Tibial artery (tissue), 4 donors: ENCODE data around the gene CLIP3.

Source experiments
- DNase-seq, 2 donors: peaks; one replicate each; pipeline ENCODE4 v3.0.0-alpha.2; 2019
- H3K27ac ChIP-seq, 2 donors: fragments of 200-600 bp; sonication (generic) in 1 of 2; 1 replicate in 1 of 2; 2 replicates in 1 of 2; pipeline ENCODE4 v1.5.1; 2018 to 2019; ENCODE audit warnings: mild to moderate bottlenecking in 1 of 2
- H3K27me3 ChIP-seq, 2 donors: fragments of 200-600 bp; sonication (generic) in 1 of 2; one replicate each; pipeline versions ENCODE4 v1.5.1 to v1.6.0; 2016 to 2019
- H3K36me3 ChIP-seq, 3 donors: fragments of 200-600 bp; sonication (generic) in 2 of 3; one replicate each; pipeline ENCODE4 v1.5.1; 2016 to 2019; ENCODE audit warnings: mild to moderate bottlenecking in 2 of 3
- H3K4me1 ChIP-seq, 4 donors: fragments of 200-600 bp; sonication (generic) in 2 of 4; 1 replicate in 3 of 4; 2 replicates in 1 of 4; pipeline ENCODE4 v1.5.1; 2016 to 2019
- H3K4me3 ChIP-seq, 2 donors: fragments of 200-600 bp; sonication (generic) in 1 of 2; 1 replicate in 1 of 2; 2 replicates in 1 of 2; pipeline ENCODE4 v1.5.1; 2018 to 2019; ENCODE audit warnings: mild to moderate bottlenecking in 2 of 2
- H3K9me3 ChIP-seq, 3 donors: fragments of 200-600 bp; sonication (generic) in 1 of 3; one replicate each; pipeline ENCODE4 v1.5.1; 2016 to 2019
- intact Hi-C: fragments of 100-400 bp; cut with DNase I; formaldehyde crosslinking; loops from one replicate; pipeline ENCODE4 v1.15.0; 2023; ENCODE audit warnings: low total_unique reads
- TF ChIP-seq, protein P1 (sequence below), 2 experiments: fragments of 200-600 bp in 1 of 2; fragments of 450-650 bp in 1 of 2; IDR thresholded peaks; one replicate each; pipeline ENCODE4 v1.5.1; 2017 to 2019; ENCODE audit warnings: antibody characterized with exemption in 2 of 2, mild to moderate bottlenecking in 1 of 2, moderate library complexity in 1 of 2

CLIP3 gene

GRCh38 chr19:36019061-36019670 lies 13.5 kb downstream of the CLIP3 start:
- Histone ChIP-seq H3K27me3 (no peaks in the 10 kb centered on the region), H3K4me1 (peaks cover 0 to 10% (median 5%) of the 10 kb centered on the region in 4 donors), H3K36me3 (peaks cover 4 to 83% (median 46%) of the 10 kb centered on the region in 3 donors), H3K27ac (no peak overlapping the region), H3K4me3 (no peak overlapping the region), H3K9me3 (no peaks in the 10 kb centered on the region)
- TF ChIP-seq, protein P1, sequence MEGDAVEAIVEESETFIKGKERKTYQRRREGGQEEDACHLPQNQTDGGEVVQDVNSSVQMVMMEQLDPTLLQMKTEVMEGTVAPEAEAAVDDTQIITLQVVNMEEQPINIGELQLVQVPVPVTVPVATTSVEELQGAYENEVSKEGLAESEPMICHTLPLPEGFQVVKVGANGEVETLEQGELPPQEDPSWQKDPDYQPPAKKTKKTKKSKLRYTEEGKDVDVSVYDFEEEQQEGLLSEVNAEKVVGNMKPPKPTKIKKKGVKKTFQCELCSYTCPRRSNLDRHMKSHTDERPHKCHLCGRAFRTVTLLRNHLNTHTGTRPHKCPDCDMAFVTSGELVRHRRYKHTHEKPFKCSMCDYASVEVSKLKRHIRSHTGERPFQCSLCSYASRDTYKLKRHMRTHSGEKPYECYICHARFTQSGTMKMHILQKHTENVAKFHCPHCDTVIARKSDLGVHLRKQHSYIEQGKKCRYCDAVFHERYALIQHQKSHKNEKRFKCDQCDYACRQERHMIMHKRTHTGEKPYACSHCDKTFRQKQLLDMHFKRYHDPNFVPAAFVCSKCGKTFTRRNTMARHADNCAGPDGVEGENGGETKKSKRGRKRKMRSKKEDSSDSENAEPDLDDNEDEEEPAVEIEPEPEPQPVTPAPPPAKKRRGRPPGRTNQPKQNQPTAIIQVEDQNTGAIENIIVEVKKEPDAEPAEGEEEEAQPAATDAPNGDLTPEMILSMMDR (IDR thresholded peaks at IDR 0.05) = no peak
- intact Hi-C loops = loop anchor here (5.0 kb wide), 1 partner anchor 38 kb away; no protein-coding TSS in a partner anchor
- DNase-seq = no peak

- Histone ChIP-seq H3K27ac (peak within 1 kb of the TSS; percentile 80 to 90), H3K9me3 (no peaks in the 10 kb centered on the region), H3K36me3 (peaks cover 0 to 37% (median 21%) of the 10 kb centered on the region in 3 donors), H3K4me1 (peaks cover 0 to 28% (median 19%) of the 10 kb centered on the region in 4 donors), H3K27me3 (no peaks in the 10 kb centered on the region), H3K4me3 (peak within 1 kb of the TSS; percentile 57 to 79)
- TF ChIP-seq, protein P1 (IDR thresholded peaks at IDR 0.05) = no peak
- intact Hi-C loops = no loop called here
- DNase-seq = peak; percentile 100
Observed at GRCh38 chr19:36014012-36014924, 18.4 kb downstream of the CLIP3 start, which contains the start of gene ALKBH6. Gene ALKBH6 (minus strand): TSS chr19:36014213. CDS start chr19:36013397, 816 bp downstream.

- Histone ChIP-seq H3K4me3 (peak overlapping the region; percentile 57 to 79), H3K27ac (peak overlapping the region; percentile 80 to 90), H3K36me3 (peaks cover 0 to 29% (median 18%) of the 10 kb centered on the region in 3 donors), H3K9me3 (no peaks in the 10 kb centered on the region), H3K4me1 (peaks cover 0 to 36% (median 25%) of the 10 kb centered on the region in 4 donors), H3K27me3 (no peaks in the 10 kb centered on the region)
- DNase-seq = no peak
- intact Hi-C loops = no loop called here
- TF ChIP-seq, protein P1 (IDR thresholded peaks at IDR 0.05) = no peak
Observed at GRCh38 chr19:36013280-36014011, 19.2 kb downstream of the CLIP3 start.

DNA sequence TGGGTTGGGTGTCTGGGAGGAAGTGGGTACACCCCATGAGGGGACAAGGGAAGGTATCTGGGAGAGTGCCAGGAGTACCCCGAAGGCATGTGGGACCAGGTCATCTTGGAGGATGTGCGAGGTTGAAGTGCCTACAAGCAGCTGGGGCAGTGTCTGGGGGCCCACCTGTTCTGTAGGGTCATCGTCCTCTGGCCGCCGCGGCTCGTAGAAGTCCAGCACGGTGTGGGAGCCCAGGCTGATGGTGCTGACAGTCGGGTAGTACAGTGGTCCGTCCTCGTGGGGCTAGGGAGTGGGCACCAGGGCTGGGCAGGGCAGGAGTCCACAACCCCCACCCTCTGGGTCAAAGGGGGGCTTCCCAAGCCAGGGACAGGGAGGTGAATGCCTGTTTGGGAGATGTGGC lies 22.3 kb downstream of the CLIP3 start:
- no peak for DNase-seq
- intact Hi-C loops = no loop called here
- TF ChIP-seq, protein P1 (IDR thresholded peaks at IDR 0.05) = no peak

DNA sequence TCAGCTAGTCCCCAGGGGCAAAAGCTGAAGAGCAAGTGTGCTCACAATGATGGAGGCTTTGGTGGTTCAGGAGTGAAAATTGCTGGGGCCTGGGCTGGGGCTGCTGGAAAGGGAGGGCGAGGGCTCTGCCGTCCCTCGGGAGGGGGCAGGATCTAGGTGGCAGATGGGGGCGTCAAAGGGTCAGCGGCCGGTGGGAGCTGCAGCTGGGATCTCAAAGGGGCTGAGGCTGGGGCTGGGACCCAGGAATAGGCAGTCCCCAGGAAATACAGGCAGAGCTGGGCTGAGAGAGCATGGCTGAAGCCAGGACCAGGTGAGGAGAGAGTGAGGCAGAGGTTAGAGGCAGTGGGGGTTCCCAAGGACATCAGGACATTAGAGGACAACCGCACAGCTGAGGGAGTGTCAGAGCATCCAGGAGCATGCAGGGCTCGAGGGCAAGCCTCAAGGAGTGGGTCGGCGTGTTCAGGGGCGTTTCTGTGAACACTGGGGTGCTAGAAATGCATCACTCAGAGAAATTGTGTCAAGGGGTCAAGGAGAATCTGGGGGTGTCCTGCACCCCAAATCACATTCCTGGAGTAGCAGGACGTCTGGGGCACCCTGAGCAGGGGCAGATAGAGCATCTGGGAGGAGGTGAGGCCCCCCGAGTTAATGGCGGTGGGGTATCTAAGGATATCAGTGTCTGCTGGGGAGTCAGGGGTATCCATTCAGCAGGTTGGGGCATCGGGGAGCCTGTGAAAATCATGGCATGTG lies 22.9 kb downstream of the CLIP3 start:
- intact Hi-C loops = no loop called here

More for the DNA sequence above, 22.3 kb downstream of the CLIP3 start:
- no peaks in the 10 kb centered on the region for H3K27me3 ChIP-seq
- peak overlapping the region in 1 of 2 donors; percentile 76 for H3K27ac ChIP-seq
- no peaks in the 10 kb centered on the region for H3K9me3 ChIP-seq
- H3K4me1 ChIP-seq = peaks cover 0 to 41% (median 26%) of the 10 kb centered on the region in 4 donors
- no peaks in the 10 kb centered on the region for H3K36me3 ChIP-seq
- no peak overlapping the region for H3K4me3 ChIP-seq

More for the DNA sequence above, 22.9 kb downstream of the CLIP3 start:
- peak overlapping the region; percentile 45 to 56 for H3K4me3 ChIP-seq
- DNase-seq = no peak
- H3K4me1 ChIP-seq = peaks cover 0 to 38% (median 25%) of the 10 kb centered on the region in 4 donors
- no peaks in the 10 kb centered on the region for H3K9me3 ChIP-seq
- no peaks in the 10 kb centered on the region for H3K36me3 ChIP-seq
- peak overlapping the region; percentile 76 to 78 for H3K27ac ChIP-seq
- no peaks in the 10 kb centered on the region for H3K27me3 ChIP-seq
- TF ChIP-seq, protein P1 (IDR thresholded peaks at IDR 0.05) = no peak
